Measurements from ENCODE around the gene AFAP1L2.

DNA sequence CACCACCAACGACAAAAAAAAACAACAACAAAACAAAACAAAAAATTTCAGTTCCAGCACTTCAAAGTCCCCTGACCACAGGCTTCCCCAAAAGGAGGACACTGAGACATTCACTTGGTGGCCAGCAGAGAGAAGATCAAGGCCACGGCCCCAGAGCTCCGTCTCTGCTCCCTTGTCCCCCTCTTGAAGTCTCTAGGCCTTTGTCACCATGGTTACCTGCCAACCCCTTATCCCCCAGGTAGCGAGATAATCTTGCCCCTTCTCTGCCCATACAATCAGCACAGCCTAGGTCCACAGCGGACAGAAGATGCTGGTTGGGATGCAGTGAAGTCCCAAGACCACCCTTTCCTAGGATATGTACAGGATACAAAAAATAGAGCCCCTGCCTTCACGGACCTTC lies 30.7 kb downstream of the AFAP1L2 start:
- TF ChIP-seq, protein P1, sequence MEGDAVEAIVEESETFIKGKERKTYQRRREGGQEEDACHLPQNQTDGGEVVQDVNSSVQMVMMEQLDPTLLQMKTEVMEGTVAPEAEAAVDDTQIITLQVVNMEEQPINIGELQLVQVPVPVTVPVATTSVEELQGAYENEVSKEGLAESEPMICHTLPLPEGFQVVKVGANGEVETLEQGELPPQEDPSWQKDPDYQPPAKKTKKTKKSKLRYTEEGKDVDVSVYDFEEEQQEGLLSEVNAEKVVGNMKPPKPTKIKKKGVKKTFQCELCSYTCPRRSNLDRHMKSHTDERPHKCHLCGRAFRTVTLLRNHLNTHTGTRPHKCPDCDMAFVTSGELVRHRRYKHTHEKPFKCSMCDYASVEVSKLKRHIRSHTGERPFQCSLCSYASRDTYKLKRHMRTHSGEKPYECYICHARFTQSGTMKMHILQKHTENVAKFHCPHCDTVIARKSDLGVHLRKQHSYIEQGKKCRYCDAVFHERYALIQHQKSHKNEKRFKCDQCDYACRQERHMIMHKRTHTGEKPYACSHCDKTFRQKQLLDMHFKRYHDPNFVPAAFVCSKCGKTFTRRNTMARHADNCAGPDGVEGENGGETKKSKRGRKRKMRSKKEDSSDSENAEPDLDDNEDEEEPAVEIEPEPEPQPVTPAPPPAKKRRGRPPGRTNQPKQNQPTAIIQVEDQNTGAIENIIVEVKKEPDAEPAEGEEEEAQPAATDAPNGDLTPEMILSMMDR (IDR thresholded peaks at IDR 0.05; ENCODE audit: low read length): no peak
- TF ChIP-seq EZH2 (optimal IDR thresholded peaks at IDR 0.05; ENCODE audit: low read depth, low read length): no peak
